ENCODE results near the gene MPPED2. TPM values are rescaled to one million over a fixed set of nuclear protein-coding genes. Genes with fewer than 3 reads are reported as not detected.

MPPED2 gene
- polyA plus RNA-seq, 3 donors = 0.29 to 0.59 (median 0.52) TPM

- H2AFZ ChIP-seq (ENCODE audit: insufficient read depth, low read depth, low read length, poor library complexity, severe bottlenecking) = no peak overlapping the region
- no peaks in the 10 kb centered on the region for H3K36me3 Mint-ChIP-seq
- TF ChIP-seq, protein P1, sequence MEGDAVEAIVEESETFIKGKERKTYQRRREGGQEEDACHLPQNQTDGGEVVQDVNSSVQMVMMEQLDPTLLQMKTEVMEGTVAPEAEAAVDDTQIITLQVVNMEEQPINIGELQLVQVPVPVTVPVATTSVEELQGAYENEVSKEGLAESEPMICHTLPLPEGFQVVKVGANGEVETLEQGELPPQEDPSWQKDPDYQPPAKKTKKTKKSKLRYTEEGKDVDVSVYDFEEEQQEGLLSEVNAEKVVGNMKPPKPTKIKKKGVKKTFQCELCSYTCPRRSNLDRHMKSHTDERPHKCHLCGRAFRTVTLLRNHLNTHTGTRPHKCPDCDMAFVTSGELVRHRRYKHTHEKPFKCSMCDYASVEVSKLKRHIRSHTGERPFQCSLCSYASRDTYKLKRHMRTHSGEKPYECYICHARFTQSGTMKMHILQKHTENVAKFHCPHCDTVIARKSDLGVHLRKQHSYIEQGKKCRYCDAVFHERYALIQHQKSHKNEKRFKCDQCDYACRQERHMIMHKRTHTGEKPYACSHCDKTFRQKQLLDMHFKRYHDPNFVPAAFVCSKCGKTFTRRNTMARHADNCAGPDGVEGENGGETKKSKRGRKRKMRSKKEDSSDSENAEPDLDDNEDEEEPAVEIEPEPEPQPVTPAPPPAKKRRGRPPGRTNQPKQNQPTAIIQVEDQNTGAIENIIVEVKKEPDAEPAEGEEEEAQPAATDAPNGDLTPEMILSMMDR (IDR thresholded peaks at IDR 0.05) = no peak
- DNase-seq = no peak
- no peaks in the 10 kb centered on the region for H4K20me1 ChIP-seq (ENCODE audit: insufficient read depth, low read length)
- no peak overlapping the region for H3K4me3 Mint-ChIP-seq
- intact Hi-C loops (cut with micrococcal nuclease) = no loop called here
- H3K27ac Mint-ChIP-seq = peak overlapping the region in 1 of 7 donors; percentile 13
- peaks cover 0 to 3% (median 0%) of the 10 kb centered on the region in 7 donors for H3K9me3 Mint-ChIP-seq
- H3K4me3 ChIP-seq (replicated peaks in 1 of 3; ENCODE audit: low read depth in 2 of 3, low read length in 3 of 3) = no peak overlapping the region
- no peak overlapping the region for H3K9ac ChIP-seq (ENCODE audit: insufficient read depth, low read length, poor library complexity, severe bottlenecking)
- H3K27me3 ChIP-seq (ENCODE audit: control insufficient read depth in 2 of 2, insufficient read depth in 2 of 2, low read length in 2 of 2) = no peaks in the 10 kb centered on the region
- no peak overlapping the region for H3K4me2 ChIP-seq (replicated peaks; ENCODE audit: extremely low read depth, low read length, poor library complexity, severe bottlenecking)
- peaks cover 0 to 3% (median 3%) of the 10 kb centered on the region in 3 donors for H3K27me3 Mint-ChIP-seq (ENCODE audit: low read depth in 3 of 3)
- H3K36me3 ChIP-seq (replicated peaks in 1 of 2; ENCODE audit: control insufficient read depth in 1 of 2, insufficient read depth in 2 of 2, low read length in 2 of 2) = no peaks in the 10 kb centered on the region
- H3K4me1 Mint-ChIP-seq = no peaks in the 10 kb centered on the region
- no peaks in the 10 kb centered on the region for H3K79me2 ChIP-seq (ENCODE audit: insufficient read depth, low read length)
- H3K9me3 ChIP-seq (replicated peaks in 1 of 2; ENCODE audit: control insufficient read depth in 1 of 2, insufficient read depth in 1 of 2, low read length in 2 of 2) = no peaks in the 10 kb centered on the region
- no peak overlapping the region for H3K27ac ChIP-seq (ENCODE audit: low read depth in 1 of 2, low read length in 2 of 2)
- no peaks in the 10 kb centered on the region for H3K4me1 ChIP-seq (ENCODE audit: control insufficient read depth in 1 of 2, insufficient read depth in 2 of 2, low read length in 2 of 2)
These were observed 119.0 kb downstream of the MPPED2 start for GRCh38 chr11:30467176-30467575.

DNA sequence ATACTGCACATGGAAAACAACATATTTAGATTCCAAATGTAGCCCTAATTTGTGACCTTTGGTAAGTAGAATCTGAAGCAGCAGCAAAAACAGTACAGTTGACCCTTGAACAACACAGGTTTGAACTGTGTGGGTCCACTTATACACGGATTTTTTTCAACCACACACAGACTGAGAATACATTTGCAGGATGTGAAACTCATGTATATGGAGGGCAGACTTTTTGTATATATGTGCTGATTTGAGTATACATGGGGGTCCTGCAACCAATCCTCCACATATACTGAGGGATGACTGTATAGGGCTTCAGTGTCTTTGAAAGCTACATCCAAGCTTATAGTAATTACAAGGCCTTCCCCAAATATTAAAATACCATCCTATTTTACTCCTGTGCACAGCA, 120.5 kb downstream of the MPPED2 start:
- Mint-ChIP-seq H3K27me3 (ENCODE audit: low read depth in 3 of 3) (peaks cover 0 to 4% (median 3%) of the 10 kb centered on the region in 3 donors), H3K4me1 (no peaks in the 10 kb centered on the region), H3K9me3 (peaks cover 0 to 1% (median 0%) of the 10 kb centered on the region in 7 donors), H3K4me3 (no peak overlapping the region), H3K36me3 (no peaks in the 10 kb centered on the region), H3K27ac (no peak overlapping the region)
- no CpG with 5 or more reads among the region's 1 CpG for WGBS (ENCODE audit: insufficient coverage)
- no peak for DNase-seq
- Histone ChIP-seq H3K36me3 (replicated peaks in 1 of 2; ENCODE audit: control insufficient read depth in 1 of 2, insufficient read depth in 2 of 2, low read length in 2 of 2) (no peaks in the 10 kb centered on the region), H3K4me3 (replicated peaks in 1 of 3; ENCODE audit: low read depth in 2 of 3, low read length in 3 of 3) (no peak overlapping the region), H2AFZ (ENCODE audit: insufficient read depth, low read depth, low read length, poor library complexity, severe bottlenecking) (no peak overlapping the region), H3K9ac (ENCODE audit: insufficient read depth, low read length, poor library complexity, severe bottlenecking) (no peak overlapping the region), H3K27me3 (ENCODE audit: control insufficient read depth in 2 of 2, insufficient read depth in 2 of 2, low read length in 2 of 2) (no peaks in the 10 kb centered on the region), H3K9me3 (replicated peaks in 1 of 2; ENCODE audit: control insufficient read depth in 1 of 2, insufficient read depth in 1 of 2, low read length in 2 of 2) (no peaks in the 10 kb centered on the region), H3K27ac (ENCODE audit: low read depth in 1 of 2, low read length in 2 of 2) (no peak overlapping the region), H3K79me2 (ENCODE audit: insufficient read depth, low read length) (no peaks in the 10 kb centered on the region), H3K4me1 (ENCODE audit: control insufficient read depth in 1 of 2, insufficient read depth in 2 of 2, low read length in 2 of 2) (no peaks in the 10 kb centered on the region), H3K4me2 (replicated peaks; ENCODE audit: extremely low read depth, low read length, poor library complexity, severe bottlenecking) (no peak overlapping the region), H4K20me1 (ENCODE audit: insufficient read depth, low read length) (no peaks in the 10 kb centered on the region)
- TF ChIP-seq, protein P1 (IDR thresholded peaks at IDR 0.05) = no peak
- intact Hi-C loops (cut with micrococcal nuclease) = no loop called here

Data from CD14-positive monocyte (primary cell).